ENCODE data around the gene SLAMF9.

Gene SLAMF9

GRCh38 chr1:159923203-159924024 is 30.6 kb downstream of the SLAMF9 start:
- POLR2A ChIA-PET = interaction anchor here (0.5 to 1.2 kb wide), 3 partner anchors 9 to 290 kb away, joined by 3 to 4 read pairs (median 3); no protein-coding TSS in a partner anchor
- DNase-seq (ENCODE audit: extremely low spot score) = peak; percentile 84
- TF ChIP-seq, protein P1, sequence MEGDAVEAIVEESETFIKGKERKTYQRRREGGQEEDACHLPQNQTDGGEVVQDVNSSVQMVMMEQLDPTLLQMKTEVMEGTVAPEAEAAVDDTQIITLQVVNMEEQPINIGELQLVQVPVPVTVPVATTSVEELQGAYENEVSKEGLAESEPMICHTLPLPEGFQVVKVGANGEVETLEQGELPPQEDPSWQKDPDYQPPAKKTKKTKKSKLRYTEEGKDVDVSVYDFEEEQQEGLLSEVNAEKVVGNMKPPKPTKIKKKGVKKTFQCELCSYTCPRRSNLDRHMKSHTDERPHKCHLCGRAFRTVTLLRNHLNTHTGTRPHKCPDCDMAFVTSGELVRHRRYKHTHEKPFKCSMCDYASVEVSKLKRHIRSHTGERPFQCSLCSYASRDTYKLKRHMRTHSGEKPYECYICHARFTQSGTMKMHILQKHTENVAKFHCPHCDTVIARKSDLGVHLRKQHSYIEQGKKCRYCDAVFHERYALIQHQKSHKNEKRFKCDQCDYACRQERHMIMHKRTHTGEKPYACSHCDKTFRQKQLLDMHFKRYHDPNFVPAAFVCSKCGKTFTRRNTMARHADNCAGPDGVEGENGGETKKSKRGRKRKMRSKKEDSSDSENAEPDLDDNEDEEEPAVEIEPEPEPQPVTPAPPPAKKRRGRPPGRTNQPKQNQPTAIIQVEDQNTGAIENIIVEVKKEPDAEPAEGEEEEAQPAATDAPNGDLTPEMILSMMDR (IDR thresholded peaks at IDR 0.05; ENCODE audit: control extremely low read depth, extremely low read depth, low read depth, missing control alignments) = no peak
- CTCF ChIA-PET = interaction anchor here (0.7 to 5.3 kb wide), 9 partner anchors 8 to 124 kb away, joined by 3 to 50 read pairs (median 4); no protein-coding TSS in a partner anchor

GRCh38 chr1:159922511-159923202 is 31.4 kb downstream of the SLAMF9 start:
- POLR2A ChIA-PET = interaction anchor here (1.0 to 1.3 kb wide), 3 partner anchors 9 to 33 kb away, joined by 3 to 5 read pairs (median 5); no protein-coding TSS in a partner anchor
- no peak for DNase-seq (ENCODE audit: extremely low spot score)

GRCh38 chr1:159921700-159922504 is 32.1 kb downstream of the SLAMF9 start:
- no peak for DNase-seq (ENCODE audit: extremely low spot score)
- TF ChIP-seq, protein P1 (IDR thresholded peaks at IDR 0.05; ENCODE audit: control extremely low read depth, extremely low read depth, low read depth, missing control alignments) = no peak
- POLR2A ChIA-PET = interaction anchor here (1.0 to 1.3 kb wide), 3 partner anchors 8 to 51 kb away, joined by 3 to 5 read pairs (median 5); no protein-coding TSS in a partner anchor
- CTCF ChIA-PET = interaction anchor here (1.0 to 5.3 kb wide), 11 partner anchors 15 to 124 kb away, joined by 3 to 50 read pairs (median 4); no protein-coding TSS in a partner anchor

More at GRCh38 chr1:159922511-159923202, 31.4 kb downstream of the SLAMF9 start:
- TF ChIP-seq, protein P1 (IDR thresholded peaks at IDR 0.05; ENCODE audit: control extremely low read depth, extremely low read depth, low read depth, missing control alignments) = no peak
- CTCF ChIA-PET = interaction anchor here (1.1 to 5.3 kb wide), 9 partner anchors 9 to 124 kb away, joined by 3 to 50 read pairs (median 4); no protein-coding TSS in a partner anchor

DNA sequence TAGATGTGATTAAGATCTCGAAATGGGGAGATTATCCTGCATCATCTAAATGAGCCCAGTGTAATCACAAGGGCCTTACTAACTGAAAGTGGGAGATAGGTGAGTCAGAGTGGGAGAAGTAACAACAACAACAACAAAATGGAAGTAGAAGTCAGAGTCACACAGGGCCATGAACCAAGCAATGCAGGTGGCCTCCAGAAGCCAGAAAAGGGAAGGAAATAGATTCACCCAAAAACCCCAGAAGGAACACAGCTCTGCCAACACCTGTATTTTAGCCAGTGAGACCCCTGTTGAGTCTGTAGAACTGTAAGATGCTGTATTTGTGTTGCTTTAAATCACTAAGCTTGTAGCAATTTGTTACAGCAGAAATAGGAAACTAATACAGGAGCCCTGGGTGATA is 32.8 kb downstream of the SLAMF9 start:
- ChIA-PET CTCF (interaction anchor here (1.0 to 5.3 kb wide), 10 partner anchors 15 to 125 kb away, joined by 3 to 50 read pairs (median 4); no protein-coding TSS in a partner anchor), POLR2A (interaction anchor here (1.0 kb wide), 1 partner anchor 51 kb away, joined by 3 read pairs; no protein-coding TSS in a partner anchor)
- peak; percentile 75 for DNase-seq (ENCODE audit: extremely low spot score)

DNA sequence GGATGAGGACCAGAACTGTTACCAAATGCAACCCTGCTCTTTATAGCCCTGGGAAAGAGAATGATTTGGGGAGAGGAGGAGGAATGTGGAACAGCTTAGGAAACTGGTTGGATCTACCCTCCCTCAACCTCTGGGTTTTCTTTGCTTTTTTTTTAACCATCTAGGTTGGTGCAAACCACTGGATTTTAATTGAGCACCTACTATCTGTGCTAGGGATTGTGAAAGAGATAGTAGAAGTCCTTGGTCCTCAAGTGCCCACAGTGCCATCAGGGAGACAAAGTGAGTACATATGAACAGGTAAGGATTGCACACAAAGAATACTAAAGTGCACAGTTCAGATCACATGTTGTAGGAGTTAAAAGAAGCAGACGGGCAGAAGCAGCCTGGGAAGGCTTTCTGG is 33.4 kb downstream of the SLAMF9 start:
- ChIA-PET CTCF (interaction anchor here (1.3 to 5.3 kb wide), 3 partner anchors 15 to 77 kb away, joined by 3 to 50 read pairs (median 4); no protein-coding TSS in a partner anchor), POLR2A (no interaction called here)
- TF ChIP-seq, protein P1 (IDR thresholded peaks at IDR 0.05; ENCODE audit: control extremely low read depth, extremely low read depth, low read depth, missing control alignments) = no peak
- no peak for DNase-seq (ENCODE audit: extremely low spot score)

More for the DNA sequence above, 32.8 kb downstream of the SLAMF9 start:
- TF ChIP-seq, protein P1 (IDR thresholded peaks at IDR 0.05; ENCODE audit: control extremely low read depth, extremely low read depth, low read depth, missing control alignments) = no peak
